M059J (cell line): ENCODE data around the gene CHCT1. TPM values are rescaled to one million over a fixed set of nuclear protein-coding genes. Genes with fewer than 3 reads are reported as not detected.
"Not testable (repeated sequence)": the region's sequence is repeated elsewhere in the genome, so short reads cannot be mapped to it uniquely, and the experiment has no call there.

Experiments
- DNase-seq: peaks from one replicate; pipeline ENCODE4 v3.0.0-alpha.2; 2012; ENCODE audit warnings: low read depth
- total RNA-seq: library from RNA; depleted of rRNA; stranded (reverse); fragments of >200 nt; shearing (Covaris generic); gene quantifications from 2 replicates; pipeline ENCODE4 v1.2.3, GENCODE V29; 2014

CHCT1 gene
- total RNA-seq, 1 experiment from 2014 or later = not detected

DNA sequence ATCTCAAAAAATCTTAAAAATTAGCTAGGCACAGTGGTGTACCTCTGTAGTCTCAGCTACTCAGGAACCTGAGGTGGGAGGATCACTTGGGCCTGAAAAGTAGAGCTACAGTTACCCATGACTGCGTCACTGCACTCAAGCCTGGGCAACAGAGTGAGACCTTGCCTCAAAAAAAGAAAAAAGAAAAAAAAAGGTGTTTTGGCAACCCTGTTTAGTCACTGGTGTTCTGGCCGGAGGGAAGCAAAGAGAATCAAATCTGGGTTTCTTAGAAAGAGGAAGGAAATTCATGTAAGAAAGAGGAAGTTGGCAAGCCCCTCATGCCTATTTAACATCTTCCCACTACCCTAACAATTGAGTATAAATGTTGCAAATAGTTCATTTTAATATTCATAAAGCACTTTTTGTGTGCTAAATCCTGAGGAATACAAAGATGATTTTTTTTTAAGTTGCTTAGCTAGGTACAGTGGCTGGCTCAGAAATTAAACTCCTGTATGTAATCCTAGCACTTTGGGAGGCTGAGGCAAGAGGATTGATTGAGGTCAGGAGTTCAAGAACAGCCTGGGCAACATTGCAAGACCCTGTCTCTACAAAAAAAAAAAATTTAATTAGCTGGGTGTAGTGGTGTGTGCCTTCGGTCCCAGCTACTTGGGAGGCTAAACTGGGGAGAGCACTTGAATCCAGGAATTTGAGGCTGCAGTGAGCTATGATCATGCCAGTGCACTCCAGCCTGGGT lies 23.9 kb upstream of the CHCT1 start:
- DNase-seq = no peak

DNA sequence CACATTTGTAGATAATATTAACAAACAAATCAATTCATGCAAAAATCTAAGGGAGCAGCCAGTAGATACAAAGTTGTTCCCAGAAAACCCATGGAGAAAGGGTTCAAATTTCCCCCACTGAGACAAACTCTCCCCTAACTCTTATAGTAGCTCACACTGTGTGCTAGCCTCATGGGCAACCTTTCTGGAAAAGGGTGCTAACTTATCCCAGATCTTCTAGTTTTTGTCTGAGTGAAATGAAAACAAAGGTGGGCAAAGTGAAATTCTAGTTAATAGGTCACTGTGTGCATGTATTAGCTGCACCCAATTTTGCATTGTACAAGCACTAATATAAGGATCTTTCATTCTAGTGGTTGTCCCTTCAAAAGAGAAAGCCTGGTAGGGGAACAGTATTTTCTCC lies 20.5 kb upstream of the CHCT1 start:
- DNase-seq = no peak

DNA sequence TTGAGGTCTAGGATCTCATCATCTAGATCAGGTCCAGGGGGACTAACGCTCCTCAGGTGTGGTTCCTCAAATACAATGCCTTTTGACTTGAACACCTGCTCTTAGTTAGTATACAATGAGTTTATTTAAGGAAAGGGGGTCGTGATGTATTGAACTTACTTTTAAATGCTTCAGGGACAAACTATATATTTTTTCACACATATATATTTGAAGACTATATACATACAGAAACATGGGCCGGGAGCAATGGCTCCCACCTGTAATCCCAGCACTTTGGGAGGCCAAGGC lies 18.8 kb upstream of the CHCT1 start:
- no peak for DNase-seq

DNA sequence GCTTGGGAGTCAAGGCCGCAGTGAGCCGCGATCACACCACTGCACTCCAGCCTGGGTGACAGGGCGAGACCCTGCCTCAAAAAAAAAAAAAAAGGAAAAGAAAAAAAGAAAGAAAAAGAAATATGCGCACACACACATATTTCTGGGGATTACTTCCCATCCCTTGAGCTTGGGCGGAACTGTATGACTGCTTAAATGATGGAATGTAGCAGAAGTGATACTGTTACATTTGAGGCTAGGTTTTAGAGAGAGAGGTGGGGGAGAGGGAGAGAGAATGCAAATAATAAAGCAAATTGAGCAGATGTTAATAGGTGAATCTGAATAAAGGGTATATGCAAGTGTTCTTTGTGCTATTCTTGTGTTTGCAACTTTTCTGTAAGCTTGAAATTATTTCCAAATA lies 18.3 kb upstream of the CHCT1 start:
- DNase-seq = no peak

DNA sequence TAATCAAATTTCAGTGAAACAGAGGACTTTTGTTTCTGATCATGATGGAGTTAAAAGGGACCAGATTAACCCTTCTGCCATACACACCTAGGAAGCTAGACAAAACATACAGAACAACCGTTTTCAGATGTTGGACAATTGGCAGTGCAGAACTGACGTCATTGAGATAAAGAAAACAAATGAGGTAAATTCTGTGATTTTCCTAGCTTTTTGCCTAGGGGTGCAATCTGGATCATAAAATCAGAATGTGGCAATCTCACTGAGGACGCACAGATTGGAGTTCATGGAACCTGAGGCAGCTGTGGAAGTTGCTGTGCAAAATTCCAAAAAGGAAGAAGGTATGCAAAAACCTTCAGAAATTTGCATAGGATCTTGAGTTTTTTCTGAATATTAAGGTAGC lies 15.4 kb upstream of the CHCT1 start:
- DNase-seq = no peak

DNA sequence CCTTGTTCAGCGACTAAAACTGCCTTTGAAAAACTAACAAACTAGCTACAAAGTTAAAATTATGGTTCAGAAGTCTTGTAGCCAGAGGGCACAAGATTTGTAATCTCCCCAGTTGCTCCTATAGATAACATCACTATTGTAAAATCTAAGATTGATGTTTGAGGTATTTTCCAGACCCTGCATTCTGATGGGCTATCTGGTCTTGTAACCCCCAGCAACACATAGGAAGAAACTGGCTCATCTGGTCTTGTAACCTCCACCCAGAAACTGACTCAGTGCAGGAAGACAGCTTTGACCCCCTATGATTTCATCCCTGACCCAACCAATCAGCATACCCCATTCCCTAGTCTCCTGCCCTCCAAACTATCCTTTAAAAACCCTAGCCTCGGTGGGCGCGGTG lies 12.3 kb upstream of the CHCT1 start:
- DNase-seq = no peak

DNA sequence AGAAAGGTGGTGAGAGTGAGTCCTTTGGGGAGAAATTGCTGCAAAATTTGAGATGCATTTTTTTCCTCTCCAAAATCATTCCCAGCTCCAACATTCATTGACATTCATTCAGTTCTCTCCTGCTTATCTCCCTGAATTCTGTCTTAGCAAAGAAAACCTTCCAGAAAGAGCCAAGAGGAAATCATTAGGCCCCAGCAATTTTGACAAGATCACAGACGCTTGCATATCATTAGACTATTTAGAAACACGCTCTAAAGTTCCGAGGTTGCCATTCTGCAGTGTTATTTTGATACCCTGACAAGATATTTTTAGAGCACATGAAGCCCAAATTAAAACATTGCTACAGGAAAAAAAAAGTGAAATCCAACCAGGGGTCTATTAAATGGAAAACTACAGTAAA lies 9.6 kb upstream of the CHCT1 start:
- DNase-seq = no peak

DNA sequence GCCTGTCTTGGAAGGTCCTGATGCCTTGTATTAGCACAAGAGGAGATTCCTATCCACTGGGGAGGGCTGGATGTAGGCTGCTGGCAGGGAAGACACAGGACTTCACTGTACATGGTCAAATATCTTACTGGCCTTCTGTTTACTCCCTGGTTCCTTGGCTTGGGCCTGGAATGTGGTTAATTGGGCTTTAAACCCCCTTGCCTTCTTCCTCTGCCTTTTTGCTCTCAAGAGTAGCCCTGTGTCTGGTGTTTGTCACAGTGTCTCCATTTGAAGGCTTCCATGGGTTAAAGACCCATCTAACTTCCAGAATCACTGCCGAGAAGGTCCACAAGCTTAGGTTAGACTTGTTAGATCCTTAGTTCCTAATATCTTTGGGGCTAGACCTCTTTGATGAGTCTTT lies 7.1 kb upstream of the CHCT1 start:
- no peak for DNase-seq

DNA sequence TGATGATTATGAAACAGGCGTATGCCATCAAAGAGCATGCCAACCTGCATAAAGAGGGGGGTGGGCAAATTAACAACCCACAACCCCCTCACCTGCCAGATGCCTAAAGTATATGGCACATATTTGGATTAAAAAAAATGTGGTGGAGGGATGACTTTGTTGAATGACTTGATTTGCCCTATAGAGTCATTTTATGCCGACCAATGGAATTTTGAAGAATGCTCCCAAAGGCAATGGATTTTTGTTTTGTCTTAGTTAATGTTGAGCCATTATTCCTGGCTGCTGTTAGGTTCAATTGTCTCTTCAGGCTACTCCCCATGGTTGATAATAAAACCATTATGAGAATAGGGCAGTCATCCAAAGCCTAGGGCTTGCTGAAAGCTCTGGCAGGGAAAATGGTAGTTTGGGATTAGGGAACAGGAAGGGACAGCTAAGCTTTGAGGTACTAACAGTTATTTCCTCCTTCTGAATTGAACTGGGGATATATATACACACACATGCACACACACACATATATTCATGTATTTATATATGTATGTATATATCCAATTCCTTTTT lies 5.8 kb upstream of the CHCT1 start:
- DNase-seq = peak; percentile 17

DNA sequence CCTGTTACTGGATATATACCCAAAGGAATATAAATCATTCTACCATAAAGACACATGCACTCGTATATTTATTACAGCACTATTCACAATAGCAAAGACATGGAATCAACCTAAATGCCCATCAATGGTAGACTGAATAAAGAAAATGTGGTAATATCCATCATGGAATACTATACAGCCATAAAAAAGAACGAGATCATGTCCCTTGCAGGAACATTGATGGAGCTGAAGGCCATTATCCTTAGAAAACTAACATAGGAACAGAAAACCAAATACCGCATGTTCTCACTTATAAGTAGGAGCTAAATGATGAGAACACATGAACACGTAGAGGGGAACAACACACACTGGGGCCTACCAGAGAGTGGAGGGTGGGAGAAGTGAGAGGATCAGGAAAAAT lies 3.3 kb upstream of the CHCT1 start:
- not testable (repeated sequence) for DNase-seq

DNA sequence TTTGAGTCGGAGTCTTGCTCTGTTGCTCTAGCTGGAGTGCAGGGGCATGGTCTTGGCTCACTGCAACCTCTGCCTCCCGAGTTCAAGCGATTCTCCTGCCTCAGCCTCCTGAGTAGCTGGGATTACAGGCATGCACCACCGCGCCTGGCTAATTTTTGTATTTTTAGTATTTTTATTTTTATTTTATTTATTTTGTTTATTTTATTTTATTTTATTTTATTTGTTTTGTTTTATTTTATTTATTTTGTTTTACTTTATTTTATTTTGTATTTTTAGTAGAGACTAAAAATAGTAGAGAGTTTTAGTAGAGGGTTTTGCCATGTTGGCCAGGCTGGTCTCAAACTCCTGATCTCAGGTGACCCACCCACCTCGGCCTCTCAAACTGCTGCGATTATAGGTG lies 2.4 kb upstream of the CHCT1 start:
- DNase-seq = not testable (repeated sequence)

DNA sequence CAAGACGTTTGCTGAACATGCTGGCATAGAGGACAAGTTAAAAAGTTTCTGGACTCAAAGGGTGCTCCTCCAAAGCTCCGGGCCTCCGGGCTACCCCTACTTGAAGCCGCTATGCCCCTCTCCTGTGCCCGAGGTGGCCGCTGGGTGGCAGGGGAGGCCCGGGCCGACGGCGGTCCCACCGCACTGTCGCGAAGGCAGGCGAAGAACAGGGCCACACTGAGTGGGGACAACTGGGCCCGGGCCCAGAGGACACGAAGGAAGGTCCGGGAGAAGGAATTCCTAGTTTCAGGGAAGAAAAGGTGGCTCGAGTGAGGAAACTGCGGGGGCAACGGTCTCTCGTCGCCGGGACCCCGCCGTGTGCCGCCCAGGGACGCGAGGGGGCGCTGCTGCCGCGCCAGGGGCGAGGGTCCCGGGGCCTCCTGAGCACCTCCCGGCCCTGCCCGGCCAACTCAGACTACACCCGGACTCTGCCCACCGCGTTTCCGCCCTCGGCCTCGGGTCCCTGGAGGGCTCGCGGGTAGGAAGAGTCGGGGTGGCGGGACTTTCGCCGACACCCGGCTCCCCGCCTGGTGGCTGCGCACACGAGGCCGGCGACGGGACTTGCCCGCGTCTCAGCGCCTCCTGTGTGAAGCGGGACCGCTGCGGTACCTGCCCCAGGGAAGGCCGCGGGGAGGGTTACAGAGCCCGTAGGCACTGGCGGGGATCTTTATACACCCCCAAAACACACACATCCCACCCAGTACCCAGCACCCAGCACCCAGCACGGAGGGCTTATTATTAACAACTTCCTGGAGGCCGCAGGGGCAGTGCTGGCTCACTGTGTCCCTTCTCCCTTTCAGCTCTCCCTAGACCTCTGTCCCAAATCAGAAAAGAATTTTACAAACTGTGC lies 772 bp upstream of the CHCT1 start:
- peak; percentile 56 for DNase-seq

DNA sequence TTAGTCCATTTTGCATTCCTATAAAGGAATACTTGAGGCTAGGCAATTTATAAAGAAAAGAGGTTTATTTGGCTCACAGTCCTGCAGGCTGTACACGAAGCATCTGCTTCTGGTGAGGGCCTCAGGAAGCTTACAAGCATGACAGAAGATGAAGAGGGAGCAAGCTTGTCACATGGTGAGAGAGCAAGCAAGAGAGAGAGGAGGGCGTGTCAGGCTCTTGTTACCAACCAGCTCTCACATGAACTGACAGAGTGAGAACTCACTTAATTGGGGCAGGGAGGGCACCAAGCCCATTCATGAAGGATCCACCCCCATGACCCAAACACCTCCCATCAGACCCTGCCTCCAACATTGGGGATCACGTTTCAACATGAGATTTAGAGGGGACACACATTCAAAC lies 1.6 kb downstream of the CHCT1 start:
- no peak for DNase-seq

DNA sequence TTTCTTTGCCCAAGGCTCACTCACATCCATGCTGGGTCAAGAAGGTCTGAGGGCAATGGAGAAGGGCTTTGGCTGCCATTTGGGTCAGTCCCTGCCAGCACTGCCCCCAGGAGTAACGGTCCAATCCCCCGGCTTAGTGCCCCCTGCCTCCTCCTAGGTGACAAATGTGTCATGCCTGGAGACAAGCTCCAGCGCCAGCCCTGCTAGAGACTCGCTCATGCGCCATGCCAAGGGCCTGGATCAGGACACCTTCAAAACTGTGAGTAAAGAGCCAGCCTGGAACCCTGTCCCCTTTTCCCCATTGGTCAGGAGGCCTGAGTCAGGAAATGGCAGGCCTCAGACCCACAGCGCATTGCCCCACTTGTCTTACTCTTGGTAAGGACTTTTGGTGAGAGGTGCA lies 3.3 kb downstream of the CHCT1 start:
- no peak for DNase-seq

DNA sequence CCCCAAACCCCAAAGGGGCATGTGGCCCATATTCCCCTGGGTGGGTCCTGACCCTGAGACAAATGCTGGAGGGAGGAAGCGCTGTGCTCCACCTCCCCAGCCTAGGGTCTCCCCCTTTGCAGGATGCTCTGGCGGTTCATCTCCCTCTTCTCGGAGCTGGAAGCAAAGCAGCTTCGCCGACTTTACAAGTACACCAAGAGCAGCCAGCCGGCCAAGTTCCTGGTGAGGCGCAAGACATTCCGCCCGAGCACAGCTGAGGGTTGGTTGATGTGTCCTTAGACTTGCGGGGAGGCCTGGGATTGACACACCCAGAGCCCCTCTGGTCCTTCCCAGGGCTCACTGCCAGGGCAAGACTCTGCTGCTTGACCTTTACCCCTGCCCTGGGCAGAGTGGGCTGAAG lies 4.3 kb downstream of the CHCT1 start:
- DNase-seq = no peak

DNA sequence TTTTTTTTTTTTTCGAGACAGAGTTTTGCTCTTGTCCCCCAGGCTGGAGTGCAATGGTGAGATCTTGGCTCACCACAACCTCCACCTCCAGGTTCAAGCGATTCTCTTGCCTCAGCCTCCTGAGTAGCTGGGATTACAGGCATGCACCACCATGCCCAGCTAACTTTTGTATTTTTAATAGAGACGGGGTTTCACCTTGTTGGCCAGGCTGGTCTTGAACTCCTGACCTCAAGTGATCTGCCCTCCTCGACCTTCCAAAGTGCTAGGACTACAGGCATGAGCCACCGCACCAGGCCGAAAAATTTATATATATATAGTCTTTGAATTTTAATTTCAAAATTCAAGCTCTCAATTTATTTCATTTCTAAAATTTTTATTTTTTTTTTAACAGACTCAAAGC lies 6.2 kb downstream of the CHCT1 start:
- DNase-seq = not testable (repeated sequence)

DNA sequence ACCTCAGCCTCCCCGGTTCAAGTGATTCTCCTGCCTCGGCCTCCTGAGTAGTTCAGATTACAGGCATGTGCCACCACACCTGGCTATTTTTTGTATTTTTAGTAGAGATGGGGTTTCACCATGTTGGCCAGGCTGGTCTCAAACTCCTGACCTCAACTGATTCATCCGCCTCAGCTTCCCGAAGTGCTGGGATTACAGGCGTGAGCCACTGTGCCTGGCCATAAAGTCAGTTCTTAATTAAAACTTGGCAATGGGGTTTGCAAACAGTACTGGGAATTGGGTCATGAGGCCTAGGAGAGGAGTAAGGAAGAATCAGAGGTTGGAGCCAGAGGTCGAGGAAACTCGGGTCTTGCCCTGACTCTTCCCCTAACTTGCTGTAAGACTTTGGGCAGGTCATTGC lies 8.3 kb downstream of the CHCT1 start:
- not testable (repeated sequence) for DNase-seq

DNA sequence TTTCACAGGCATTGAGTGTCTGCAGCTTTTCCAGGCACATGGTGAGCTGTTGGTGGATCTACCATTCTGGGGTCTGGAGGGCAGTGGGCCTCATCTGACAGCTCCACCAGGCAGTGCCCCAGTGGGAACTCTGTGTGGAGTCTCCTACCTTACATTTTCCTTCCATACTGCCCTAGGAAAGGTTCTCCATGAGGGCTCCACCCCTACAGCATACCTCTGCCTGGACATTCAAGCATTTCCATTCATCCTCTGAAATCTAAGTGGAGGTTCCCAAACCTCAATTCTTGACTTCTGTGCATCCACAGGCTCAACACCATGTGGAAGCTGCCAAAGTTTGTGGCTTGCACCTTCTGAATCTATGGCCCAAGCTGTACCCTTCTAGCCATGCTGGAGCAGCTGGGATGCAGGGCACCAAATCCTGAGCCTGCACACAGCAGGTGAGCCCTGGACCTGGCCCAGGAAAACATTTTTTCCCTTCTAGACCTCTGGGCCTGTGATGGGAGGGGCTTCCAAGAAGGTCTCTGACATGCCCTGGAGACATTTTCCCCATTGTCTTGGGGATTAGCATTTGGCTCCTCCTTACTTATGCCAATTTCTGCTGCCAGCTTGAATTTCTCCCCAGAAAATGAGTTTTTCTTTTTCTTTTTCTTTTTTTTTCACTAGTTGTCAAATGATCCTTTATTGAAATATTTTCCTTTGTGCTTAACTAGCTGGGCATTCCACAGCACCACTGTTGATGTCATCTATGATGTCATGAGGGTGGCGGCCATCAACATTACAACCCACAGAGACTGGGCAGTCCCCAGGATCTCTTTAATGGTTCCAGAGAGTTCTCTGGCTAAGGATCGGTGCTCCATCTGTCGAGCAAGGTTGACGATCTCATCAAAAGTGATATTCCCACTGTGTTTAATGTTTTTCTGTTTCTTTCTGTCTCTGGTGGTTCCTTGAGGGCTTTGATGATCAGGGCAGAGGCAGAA lies 11.0 kb downstream of the CHCT1 start:
- not testable (repeated sequence) for DNase-seq

DNA sequence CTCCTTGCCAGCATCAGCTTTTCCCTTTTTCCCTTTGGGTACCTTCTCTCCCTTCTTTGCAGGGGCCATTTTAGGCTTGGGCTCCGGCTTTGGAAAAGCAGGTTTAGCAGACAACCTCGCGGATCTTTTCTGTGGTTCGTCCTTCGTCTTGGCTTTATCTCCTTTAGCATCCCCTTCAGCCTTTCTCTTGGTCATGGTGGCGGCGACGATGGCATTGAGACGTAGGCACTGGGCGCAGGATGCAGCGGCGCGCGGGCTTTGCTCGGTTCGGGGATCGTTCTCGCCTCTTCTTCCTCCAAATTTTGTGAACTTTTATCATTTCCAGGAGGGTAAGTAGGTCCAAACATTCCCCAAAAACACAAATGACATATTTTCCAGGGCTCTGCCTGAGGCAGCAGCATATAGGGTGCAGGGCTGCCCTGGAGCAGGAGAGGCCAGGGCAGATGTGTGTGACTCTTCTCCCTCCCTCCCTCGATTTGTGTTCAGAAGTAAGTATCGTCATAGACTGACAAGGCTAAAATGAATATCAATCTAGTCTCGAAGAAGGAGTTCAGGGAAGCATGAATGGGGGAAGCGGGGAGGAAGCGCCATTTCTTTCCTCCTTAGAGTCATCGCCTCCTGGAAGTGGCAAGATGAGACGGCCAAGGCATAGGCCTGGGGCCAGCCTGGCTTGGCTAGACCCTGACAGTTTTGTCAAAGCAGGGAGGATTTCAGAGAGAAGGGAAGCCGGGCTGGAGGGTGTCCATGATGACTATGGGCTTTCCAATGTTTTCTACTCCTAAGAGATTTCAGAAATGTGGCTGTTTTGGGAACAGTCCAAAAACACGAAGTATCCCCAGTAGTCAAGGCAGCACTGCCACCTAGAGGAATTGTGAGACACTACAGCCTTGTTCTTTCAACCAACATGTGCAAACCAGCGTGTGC lies 13.2 kb downstream of the CHCT1 start:
- DNase-seq = peak; percentile 83

DNA sequence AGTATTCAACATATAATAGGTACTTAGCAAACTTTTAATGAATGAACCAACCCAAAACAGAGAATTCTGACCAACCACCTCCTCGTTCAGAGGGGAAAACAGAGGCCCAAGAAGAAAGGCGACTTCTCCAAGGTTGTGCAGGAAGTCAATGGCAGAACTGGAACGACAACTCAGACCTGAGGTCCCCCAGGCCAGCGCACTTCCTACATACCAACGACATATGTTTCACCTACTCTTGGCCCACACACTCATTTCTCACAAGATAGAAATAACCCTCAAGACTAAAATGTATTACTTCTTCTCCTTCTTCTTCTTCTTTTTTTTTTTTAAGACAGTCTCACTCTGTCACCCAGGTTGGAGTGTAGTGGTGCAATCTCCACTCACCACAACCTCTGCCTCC lies 14.4 kb downstream of the CHCT1 start:
- DNase-seq = no peak

DNA sequence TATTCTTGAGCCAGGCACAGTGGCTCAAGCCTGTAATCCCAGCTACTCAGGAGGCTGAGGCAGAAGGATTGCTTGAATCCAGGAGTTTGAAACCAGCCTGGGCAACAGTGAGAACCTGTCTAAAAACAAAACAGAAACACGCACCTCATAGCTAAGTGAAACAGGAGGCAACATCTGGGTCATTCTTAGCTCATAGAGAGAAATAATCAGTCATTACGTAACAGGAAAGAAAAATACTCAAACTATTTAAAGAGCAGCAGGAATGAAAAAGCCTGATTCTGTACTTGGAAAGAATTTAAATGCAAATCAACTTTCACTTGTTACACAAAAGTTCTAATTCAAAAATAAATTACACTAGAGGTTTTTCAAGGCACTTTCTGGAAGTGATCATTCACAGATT lies 17.2 kb downstream of the CHCT1 start:
- no peak for DNase-seq
